Measurements from ENCODE around the gene TENM3.

Gene TENM3

GRCh38 chr4:182532441-182532840 lies 289.2 kb downstream of the TENM3 start:
- no peak for DNase-seq

DNA sequence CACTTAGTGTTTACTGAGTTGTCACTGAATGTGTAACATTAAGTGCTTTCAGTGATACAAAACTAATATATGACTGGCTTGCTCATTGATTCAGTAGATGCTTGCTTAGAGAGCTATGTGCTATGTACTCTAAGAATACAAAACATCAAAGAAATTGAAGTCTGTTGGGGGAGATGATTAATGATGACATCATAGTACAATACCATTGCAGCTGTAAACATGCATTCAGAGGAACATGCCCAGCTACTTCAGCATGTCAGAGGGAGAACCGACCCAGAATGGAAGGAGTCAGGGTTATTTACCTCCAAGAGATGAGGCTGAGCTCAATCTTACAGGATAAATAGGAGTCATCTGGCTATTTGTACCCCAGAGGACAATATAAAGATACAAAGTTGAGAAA lies 290.8 kb downstream of the TENM3 start:
- DNase-seq = no peak

GRCh38 chr4:182536221-182536811 lies 293.1 kb downstream of the TENM3 start:
- no peak for DNase-seq

GRCh38 chr4:182537031-182537795 lies 294.0 kb downstream of the TENM3 start:
- DNase-seq = no peak

- DNase-seq = no peak
These were observed 294.8 kb downstream of the TENM3 start for GRCh38 chr4:182538031-182538430.

DNA sequence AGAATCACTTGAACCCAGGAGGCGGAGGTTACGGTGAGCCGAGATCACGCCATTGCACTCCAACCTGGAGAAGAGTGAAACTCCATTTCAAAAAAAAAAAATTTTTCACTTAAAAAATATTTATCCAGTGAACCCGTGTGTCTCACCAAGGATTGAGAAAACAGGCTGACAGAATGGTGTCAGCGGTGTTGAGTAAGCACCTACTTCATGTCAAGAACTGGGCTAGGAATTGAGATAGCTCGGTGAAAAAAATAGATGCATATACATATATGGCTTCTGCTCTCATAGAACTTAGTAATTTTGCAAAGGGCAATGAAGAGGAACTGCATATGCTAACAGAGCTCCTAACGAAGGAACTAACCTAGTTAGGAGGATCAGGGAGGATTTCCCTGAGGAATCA lies 297.3 kb downstream of the TENM3 start:
- no peak for DNase-seq

DNA sequence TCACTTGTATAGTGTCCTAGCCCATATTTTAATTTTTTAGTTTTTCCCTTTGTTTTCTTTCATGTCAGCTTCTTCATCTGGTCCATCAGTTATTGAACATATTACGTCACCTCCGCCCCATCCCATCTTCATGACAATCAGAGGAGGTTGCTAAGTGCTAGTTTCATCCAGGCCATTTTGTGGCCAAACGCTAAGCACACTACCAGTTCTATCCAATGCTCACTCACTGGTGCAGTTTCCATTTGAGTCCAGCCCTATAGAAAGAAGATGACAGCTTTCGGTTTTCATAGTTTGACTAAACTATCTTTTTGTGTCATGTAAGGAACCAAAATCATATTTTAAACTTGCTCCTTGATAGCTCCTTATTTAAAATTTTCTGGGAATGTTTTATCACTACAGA lies 304.2 kb downstream of the TENM3 start:
- no peak for DNase-seq

GRCh38 chr4:182548156-182548555 lies 305.0 kb downstream of the TENM3 start:
- no peak for DNase-seq

DNA sequence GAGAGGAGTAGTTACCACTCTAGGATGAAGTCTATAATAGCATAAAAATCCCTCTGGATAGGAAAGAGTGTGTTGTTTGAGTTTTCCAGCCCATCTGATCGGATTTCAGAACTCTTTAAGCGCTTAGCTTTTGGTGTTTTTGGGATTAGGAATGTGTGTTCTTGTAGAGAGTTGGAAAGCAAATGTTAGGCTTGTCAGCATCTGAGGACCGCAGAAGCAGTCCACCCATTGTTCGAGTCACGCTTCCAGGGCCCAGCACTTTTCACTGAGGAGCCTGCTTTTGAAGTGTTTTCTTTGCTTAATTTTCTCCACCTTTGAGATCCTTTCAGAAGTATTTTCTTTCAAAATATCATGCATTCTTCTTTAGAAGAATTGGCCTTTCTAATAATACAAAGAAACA lies 306.2 kb downstream of the TENM3 start:
- no peak for DNase-seq

DNA sequence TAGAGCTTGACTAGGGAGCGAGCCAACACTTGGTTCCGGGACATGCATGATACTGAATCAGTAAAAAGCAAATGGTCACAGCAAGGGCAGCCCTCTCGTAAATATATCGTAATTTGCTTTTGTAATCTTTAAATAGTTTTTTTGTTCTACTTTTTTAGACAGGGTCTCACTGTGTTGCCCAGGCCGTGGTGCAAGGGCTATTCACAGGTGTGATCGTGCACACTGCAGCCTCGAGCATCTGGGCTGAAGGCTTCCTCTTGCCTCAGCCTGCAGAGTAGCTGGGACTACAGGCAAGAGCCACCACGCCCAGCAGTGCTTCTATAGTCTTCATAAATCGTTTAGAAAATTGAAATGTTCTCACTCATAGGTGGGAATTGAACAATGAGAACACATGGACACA lies 309.7 kb downstream of the TENM3 start:
- no peak for DNase-seq

DNA sequence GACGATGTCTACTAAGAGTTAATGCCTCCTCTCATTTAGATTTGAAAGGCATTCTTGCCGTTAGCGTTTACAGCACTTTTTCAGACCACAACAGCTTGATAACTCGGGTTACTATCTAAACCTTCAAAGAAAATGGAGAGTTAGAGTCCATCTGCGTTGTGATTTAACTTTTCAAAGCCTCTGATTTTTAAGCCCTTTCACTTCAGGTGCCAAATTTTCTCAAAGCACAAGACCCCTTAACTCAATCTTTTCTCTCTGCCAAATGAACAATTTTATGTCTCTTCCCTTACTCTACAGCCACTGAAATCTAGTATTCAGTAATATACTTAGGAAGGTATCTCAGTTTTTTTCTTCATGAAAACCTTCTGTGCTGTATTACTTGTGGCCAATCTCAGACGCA lies 310.5 kb downstream of the TENM3 start:
- DNase-seq = no peak

DNA sequence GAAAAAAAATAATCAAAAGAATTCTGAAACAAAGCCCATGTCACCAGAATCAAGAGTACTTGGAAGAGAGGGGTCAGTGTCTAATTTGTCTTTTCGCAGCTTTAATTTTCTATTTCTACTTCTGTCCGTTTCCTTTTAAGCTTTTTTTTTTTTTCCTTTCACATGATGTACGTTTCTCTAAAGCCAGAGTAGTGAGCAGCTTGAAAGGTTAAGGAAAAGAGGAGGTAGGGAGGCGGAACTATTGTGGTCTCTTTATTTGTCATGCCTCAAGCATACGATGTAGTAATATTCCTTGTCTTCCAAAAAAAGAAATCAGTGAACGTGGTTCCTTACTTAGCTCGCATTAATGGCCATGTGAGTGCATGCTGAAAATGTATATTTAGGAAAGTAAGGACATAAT lies 311.5 kb downstream of the TENM3 start:
- DNase-seq = no peak

- no peak for DNase-seq
These were observed 312.8 kb downstream of the TENM3 start for GRCh38 chr4:182555997-182556418.

DNA sequence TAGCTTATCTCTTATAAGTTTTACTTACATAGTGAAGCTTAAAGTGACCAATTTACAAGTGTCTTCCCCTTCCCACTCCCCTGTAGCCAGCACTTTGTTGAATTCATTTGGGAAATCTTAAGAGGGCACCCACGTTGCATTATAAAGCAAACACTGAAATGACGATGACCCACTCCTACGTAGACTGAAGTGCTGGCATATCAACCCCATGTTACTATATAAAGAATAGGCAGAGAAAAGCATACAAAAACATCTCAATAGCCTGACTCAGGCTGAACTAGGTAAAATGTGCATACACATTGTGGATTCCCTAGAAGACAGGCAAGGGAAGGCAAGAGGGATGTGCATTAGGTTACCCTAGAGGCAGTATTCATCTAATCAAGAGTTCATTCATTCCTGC lies 313.4 kb downstream of the TENM3 start:
- no peak for DNase-seq

GRCh38 chr4:182560358-182560757 lies 317.2 kb downstream of the TENM3 start:
- no peak for DNase-seq

DNA sequence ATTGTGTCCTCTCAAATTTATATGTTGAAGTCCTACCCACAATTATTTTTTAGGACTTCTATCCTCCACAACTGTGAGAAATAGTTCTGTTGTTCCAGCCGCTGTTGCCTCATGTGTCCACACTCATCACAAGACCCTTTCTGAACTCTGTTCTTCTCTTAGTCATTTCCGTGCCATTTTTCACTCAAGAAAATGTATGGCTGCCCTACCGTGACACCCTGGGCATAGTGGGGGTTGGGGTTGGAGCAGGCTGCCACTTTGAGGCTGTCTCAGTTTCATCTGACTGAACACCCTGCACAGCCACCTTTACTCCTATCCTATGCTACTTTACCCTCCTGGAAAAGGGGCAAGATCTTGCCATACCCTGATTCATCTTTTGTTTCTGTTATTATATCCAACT lies 319.1 kb downstream of the TENM3 start:
- no peak for DNase-seq

GRCh38 chr4:182564724-182565369 lies 321.6 kb downstream of the TENM3 start:
- no peak for DNase-seq

DNA sequence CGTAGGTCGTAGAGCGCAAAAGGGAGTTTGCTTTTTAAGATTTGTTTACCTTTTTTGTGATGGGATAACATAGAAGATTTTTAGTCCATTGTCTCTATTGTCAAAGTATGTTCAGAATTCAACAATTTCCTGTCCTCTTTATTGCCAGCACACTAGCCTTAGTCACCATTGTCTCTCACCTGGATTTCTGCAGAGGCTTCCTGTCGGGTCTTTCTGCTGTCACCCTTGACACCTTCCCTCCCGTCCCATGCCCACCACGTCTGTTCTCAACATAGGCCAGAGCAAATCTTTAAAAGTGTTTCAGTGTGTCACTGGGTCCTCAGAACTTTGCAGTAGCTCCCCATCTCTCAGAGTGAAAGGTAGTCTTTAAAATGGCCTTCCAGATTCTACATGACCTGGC lies 323.9 kb downstream of the TENM3 start:
- no peak for DNase-seq

GRCh38 chr4:182569561-182569960 lies 326.4 kb downstream of the TENM3 start:
- DNase-seq = no peak

GRCh38 chr4:182574706-182575105 lies 331.5 kb downstream of the TENM3 start:
- DNase-seq = no peak

DNA sequence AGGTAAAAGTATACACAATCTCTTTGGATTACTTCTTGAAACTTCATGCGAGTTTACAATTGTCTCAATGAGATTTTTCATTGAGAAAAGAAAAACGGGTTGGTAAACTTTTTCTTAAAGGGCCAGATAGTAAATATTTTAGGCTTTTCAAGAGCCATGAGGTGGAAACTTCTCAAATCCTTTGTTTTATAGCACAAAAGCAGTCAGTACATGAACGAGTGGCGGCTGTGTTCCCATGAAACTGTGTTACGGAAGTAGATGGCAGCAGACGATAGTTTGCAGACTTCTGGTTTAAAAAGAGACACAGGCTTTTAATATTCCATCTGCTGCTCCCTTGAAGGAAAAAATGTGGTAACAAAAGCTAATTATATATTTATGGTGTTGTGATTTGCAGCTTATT lies 332.0 kb downstream of the TENM3 start:
- DNase-seq = no peak

DNA sequence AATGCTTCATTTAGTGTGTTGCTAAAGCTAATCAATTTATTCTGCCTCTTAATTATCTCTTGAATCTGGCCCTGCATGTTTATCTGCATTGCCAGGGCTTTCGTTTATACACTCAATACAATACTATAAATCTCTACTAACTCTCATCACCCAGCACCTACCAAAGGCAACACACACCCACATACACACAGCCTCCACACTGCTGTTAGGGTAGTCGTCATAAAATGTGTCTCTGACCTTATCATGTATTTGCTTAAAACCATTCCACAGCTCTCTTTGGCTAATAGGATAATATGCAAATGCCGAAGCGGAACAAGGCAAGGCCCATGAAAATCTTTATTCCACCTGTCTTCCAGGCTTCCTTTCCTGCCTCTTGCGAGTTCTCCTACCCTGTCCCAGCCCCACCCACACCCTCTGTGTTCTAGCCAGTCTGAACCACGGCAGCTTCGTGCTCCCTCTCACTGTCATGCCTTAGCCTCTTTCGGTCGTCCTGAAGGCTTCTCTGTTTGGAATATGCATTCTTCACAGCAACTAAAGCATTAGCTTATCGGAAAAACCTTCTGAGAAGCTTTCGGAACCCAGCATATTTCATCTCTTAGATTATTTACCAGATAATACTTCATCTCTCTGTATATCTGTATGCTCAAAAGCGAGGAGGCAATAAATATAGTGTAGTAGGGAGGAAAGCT lies 333.5 kb downstream of the TENM3 start:
- DNase-seq = no peak

GRCh38 chr4:182577411-182577810 lies 334.2 kb downstream of the TENM3 start:
- DNase-seq = no peak

GRCh38 chr4:182578402-182578801 lies 335.2 kb downstream of the TENM3 start:
- DNase-seq = no peak

All from activated CD4-positive, CD25-positive, alpha-beta regulatory T cell treated with anti-CD3 and anti-CD28 coated beads, Interleukin-2, amount 50 U/mL, for 72 hours (primary cell).